Stimulated activated CD8-positive, alpha-beta memory T cell treated with anti-CD3 and anti-CD28 coated beads, Interleukin-15, amount 100 ng/mL, for 1 hour (primary cell): ENCODE results near the gene MEG3.

ENCODE experiments used
- DNase-seq: peaks from one replicate; pipeline ENCODE4 v3.0.0-alpha.2; 2020; ENCODE audit warnings: low read depth

Gene MEG3

DNA sequence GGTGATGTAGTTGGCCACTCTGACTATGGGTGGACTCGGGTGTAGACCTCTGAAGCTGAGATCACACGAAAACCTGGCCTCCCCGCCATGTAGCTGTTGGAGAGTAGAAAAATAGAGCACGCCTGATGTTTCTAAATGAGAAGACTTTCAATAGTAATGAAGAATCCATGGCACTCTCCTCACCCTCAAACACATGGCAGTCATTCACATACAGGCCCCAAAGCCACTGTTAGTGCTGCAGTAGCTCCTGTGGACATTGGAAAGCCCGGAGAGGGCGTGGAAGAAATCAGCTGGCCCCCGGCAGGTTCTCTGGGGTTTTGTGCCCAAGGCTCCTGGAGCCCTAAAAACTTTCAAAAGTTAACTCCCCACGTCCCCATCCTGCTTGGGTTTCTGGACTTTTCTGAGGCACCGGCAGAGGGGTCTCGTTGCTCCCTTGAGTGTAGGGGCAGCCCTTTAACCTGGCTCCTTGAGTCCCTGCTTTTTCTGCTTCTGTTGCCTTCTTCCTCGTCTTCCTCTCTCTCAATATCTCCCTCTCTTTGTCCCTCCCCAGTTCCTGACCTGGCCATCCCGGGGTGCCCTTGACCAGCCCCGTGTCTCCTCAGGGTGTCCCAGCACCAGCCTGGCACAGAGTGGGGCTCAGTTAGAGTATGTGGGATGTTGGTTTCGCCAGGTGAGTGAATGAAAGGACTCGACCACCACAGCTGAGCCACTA is 8.3 kb downstream of the MEG3 start:
- no peak for DNase-seq

DNA sequence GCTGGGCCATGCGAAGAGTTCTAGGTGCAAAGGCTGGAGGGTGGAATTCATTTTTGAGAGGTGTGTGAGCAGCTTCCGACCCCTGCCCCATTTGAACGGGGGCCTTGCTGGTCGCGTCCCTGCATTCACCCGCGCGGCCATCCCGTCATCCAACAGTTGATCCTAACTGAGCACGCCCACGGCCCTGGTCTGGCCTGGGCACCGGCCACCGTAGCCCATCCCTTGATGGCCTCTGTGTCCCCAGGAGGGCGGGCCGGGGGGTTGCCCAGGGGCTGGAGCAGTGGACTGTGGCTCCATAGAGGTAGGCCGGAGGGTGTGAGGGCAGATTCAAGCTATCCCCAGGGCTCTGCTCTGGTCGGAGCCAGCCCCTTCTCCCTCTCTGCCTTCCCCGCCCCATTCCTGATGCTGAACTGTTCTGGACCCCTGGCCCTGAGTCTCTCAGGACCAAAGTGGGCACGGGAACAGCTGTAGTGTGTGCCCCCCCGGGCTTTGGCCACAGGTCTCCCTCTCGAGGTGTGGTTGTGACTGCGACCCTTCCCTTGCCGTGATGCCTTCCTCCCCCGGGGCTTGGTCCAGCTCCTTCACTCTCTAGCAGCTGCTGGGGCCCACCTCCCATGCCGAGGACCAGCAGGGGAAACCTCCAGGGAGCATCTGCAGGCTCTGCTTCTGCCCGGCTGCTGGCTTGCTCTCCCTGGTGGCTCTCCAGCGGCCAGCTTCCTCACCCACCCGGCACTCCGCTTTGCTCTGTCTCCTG is 9.1 kb downstream of the MEG3 start:
- DNase-seq, result no peak

DNA sequence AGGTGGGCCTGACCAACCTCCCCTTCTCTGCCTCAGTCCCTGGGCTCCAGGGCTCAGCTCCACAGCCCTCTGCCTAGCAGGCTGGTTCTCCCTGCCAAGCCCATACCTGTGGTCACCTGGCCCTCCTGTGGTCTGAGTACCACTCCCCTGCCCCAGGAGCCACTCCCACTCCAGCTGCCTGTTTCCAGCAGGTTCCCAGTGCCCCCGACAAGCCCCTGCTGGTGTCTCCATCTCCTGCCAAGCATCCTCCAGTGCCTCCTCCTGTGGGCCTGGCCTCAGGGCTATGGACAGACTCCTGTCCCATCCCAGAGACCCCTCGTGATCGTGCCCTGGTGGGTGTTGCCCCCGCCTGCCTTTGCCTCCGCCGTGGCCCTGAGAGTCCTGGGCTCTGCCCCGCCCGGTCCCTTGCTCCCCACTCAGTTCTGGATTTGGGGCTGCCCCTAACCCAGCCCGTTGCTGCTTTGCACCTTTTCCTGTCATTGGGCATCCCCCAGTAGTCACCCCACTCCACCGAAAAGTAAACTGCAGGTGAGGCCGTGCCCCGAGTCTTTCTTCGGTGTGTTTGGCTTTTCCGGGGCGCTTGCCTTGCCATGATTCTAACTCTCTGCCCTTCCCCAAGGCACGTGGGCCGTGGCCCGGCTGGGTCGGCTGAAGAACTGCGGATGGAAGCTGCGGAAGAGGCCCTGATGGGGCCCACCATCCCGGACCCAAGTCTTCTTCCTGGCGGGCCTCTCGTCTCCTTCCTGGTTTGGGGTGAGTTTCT is 9.8 kb downstream of the MEG3 start:
- no peak for DNase-seq

DNA sequence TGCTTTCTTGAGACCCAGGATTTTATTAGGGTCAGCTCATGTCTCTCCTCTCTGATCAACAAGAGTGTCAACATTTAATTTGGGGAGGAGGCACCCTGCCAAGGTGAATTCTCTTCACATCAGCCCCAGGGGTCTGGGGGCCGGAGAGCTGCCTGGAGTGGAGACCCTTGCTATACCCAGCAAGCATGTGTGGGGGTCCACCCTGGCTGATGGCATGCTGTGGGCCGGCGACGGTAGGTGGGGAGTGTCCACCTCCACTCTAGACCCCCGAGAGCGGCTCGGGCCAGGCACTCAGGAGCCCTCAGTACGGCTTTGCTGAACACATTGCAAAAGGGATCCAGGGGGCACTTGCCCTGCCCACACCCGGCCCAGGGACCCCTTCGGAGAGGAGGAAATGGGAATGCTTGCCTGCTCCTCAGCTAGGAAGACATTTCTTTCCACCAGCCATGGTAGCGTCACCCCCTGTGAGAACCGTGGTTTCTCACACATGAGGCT is 10.4 kb downstream of the MEG3 start:
- no peak for DNase-seq

DNA sequence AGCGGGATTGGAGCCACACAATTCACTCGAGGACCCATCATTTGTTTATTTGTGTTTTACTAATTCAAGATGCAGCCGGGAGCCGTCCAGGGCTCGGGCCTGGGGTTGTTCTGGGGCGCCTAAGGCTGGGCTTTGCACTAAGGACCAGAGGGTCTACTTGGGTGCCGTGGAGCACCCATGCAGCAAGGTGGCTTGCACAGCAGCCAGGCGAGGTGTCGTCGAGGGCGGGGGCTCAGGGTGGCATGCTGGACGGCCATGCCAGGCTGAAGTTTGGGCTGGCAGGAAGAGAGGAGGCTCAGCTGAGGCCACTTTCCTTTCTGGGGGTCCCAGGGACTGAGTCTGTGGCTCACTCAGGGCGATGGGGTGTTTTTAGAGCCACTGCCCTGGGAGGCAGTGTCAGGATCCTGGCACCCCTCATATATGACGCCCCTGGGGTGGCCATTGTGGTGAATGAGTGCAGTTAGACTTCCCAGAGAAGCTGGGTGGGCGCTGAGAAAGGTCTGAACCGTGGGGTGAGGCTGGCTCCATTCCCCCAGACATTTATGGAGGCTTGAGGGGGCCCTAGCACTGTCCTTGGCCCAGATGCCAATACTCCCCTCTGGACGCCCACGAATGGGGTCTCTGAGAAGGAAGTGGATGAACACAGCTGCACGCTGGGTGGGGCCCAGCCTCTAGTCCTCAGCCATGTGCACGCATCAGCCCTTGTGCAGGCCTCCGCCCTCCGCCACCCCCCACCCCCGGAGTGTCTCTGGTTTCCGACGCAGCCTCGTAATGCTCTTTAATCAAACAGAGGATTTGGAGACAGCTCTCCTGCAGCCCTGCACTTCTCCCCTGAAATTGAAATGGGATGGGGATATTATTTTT is 11.3 kb downstream of the MEG3 start:
- DNase-seq, result no peak

DNA sequence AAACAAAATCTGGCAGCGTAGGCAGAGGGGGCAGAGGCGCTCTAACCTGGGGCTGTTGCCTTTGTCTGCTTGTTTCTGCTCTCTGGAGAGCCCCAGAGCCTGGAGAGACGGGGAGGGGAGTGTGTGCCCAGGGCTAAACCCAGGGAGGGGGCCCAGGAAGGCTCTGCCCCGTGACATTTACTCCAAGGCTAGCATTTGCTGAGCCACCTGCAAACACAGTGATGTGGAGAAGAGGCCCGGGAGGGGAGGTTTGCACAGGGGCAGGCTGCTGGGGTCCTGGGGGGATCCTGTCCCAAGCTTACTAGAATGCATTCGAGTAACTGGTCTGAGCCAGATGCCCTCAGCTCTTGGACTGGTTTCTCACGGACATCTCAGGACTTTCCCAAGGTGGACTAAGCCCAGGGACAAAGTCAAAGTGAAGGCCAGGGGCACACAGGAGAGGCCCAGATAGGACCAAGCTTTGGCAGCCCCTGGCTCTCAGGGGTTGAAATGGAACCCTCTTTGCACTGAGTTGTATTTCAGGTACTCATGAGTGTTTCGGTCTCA is 12.0 kb downstream of the MEG3 start:
- DNase-seq, result no peak

DNA sequence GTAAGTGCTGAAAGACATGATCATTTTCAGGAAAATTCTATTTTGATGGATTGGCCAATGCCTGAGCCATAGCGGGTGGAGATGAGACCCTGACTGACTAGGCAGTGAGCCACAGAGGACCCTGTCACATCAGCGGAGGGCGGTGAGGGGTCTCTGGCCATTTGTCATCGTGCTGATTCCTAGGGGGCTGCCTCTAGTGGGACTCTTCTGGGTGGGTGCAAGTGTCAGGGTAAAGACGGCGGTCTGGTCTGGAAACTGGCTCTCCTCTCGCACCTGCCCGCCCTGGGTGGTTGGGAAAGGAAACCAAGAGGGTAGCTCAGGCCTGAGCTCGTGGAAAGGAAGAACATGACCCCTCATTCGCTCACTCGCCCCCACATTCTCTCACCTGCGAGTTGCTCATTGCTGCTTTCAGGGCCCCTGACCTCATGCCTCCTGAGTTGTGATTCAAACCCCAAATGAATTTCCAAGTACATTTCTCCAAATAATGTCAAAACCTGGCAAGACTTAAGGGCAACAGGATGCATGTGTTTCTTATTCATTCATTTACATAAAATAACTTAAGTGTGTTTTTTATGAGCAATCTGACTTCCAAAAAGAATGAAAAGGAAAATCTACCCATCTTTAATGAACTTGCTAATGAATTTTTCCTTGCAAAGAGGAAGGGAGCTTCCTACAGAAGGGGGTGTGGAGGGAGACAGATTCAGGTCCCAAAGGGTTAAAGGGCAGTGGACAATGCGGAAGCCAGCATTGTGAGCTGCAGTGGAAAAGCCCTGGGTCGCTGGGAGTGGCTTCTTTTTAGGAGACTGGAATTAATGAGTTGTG is 12.8 kb downstream of the MEG3 start:
- no peak for DNase-seq

DNA sequence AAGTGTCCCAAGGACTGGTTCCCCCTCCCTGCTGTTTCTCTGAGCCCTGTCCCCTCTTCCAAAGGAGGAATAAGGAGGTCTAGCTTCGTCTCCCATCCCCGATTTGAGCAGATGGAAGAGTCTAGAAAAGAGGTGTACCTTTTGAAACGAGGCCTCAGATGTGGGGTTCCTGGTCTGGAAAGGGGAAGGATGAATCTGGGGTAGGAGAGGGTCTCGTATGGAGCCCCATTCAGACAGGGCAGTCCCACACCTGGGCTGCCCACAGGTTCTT is 13.3 kb downstream of the MEG3 start:
- DNase-seq, result no peak

DNA sequence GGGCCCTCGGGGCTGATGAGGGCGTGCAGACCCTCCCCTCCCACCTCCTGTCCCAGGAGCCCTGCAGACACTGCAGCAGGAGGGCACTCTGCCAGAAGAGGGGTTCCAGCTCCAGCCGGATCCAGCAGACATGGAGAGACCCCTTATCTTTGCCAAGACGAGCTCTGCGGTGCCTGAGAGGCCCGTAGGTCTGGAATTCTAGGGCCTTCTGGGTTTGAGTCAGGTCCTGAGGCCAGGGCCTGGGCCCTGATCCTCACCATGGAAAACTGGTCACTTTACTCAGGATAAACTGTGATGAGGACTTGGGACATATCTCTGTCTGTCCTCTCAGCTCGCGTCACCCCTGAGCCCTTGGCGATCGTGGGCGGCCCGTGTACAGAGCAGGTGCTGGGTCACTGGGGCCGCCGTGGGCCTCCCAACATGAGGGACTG is 13.8 kb downstream of the MEG3 start:
- no peak for DNase-seq

DNA sequence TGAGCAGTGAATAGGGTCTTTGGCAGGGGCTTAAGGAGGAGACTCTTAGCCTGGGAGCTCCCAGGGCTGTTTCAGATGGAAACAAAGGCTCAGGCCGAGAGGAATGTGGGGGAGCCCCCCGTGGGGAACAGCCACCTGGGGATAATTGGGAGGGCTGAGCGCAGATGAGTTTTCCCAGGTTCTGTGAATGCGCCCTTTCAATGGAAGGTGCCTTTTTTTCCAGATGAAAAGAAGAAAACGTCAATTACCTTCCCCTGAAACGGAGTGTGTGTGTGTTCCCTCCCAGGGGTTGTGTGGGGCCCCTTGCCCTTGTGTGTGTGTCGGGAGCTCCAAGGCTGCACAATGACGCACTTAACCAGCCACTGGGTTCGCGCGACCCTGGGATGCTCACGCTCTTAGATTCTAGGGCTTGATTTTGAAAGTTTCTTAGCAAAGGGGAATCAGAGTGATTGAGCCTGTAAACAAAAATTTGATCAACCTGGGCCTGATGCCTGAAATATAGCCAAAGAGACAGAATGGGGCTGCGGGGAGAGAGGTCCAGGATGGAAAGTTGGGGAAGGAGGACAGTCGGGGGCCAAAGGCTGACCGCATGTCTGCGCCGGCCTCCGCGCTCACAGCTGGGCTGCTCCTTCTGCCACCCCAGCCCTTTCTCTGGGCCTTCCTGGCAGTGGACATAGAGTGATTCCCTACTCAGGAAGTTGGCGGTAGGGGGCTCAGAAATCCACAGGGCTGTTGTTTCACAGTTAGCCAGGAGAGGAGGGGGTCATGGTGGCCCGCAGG is 14.6 kb downstream of the MEG3 start:
- DNase-seq, result no peak

DNA sequence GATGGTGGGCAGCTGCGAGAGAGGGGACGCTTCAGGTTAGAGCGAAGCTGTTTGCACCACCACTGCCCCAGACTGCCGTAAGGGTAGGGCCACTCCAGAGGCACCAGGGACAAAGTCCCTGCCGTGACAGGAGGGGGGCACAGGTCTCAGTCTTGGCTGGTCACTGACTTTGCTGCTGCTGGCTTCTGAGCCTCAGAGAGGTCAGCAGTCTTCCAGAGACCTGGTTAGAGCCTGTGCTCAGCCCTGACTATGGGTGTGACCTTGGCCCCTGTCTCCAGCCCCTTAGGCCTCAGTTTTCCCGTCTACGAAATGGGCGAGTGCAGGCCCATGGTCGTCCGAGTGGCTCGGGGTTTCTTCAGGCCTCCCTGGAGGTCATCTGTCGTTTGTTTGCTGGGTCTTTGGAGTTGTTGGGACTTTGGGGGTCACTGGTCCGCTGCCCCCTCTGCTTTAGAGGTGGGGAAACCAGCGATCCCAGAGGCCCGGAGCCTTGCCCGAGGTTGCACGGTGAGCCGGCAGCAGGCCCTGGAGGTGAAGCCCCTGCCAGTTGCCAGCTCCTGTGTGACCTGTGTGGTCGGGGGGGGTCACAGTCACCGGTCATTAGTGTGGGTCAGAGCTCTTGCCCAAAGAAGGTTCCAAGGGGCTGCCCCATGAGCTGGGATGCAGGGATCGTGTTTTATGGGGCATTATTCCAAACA is 15.3 kb downstream of the MEG3 start:
- no peak for DNase-seq

DNA sequence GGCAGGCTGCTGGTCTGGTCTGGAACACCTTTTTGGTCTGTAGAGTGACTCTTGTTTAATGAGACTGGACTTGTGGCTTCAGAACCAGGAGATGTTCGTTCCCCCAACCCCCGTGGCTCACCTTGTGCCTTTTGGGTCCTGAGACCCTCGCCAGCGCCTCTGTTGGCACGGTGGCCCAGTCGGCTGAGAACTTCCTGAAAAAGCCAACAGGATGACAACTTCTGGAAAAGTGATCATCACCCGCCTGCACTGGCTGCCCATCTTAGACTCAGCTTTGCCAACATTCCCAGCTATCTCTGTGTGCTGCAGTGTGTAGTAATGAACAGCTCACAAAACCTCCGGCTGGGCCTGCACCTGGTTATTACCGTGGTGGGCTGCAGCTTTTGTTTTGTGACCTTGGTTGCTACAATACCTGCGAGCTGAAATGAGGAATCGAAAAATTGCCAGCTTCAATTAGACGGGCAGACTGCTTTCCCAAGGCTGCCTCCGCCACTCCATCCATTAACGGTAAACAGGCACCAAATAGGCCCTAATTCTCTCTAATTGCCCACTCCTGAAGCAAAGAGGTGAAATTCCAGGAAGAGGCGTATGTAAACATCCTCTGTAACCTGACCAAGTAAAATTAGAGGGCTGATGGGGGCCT is 16.0 kb downstream of the MEG3 start:
- DNase-seq, result no peak

DNA sequence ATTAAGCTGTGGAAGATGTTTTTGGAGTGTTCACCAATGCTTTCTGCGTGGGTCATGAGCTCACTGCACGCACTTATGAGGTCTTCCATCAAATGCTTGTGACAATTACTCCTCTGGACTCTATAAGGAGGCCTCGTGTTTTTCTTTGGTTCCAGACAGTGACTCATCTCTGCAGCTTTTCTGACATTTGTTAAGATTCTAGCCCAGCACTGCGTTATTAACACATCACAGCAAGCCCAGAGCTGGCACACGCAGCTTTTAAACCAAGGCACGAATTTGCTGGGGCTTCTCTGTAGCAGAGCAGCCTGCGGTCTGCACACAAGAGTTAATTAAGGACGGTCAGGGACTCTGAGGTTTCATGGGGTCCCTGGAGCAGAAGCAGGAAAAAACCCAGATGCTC is 16.9 kb downstream of the MEG3 start:
- no peak for DNase-seq

DNA sequence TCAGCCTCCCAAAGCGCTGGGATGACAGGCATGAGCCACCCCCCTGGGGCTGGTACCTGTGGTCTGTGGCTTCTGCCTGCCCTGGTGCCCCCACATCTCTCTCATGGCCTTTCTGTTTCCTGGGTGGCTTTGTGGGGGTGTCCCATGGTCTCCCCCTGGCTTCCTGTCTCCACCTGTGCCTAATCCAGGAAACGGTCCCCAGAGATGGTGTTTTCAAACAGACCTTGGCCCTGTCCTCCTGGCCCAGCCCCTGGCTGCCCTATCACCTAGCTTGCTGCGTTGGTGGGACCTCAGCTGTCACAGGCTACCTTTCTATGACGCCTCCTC is 18.1 kb downstream of the MEG3 start:
- no peak for DNase-seq

DNA sequence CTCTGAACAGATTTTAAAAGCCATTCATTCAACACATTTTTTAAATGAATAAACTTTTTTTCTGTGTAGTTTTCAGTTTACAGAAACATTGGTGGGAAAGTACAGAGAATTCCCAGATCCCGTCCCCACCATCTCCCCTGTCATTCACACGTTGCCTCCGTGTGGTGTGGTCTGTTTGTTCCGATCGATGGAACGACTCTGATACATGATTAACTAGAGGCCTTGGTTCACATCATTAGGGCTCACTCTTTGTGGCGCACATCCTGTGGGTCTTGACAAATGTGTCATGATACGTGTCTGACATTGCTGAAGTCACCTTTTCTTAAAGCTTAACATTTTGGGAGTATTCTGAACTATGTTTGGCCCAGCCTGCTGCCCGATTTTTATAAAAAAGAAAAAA is 18.5 kb downstream of the MEG3 start:
- DNase-seq, result no peak

DNA sequence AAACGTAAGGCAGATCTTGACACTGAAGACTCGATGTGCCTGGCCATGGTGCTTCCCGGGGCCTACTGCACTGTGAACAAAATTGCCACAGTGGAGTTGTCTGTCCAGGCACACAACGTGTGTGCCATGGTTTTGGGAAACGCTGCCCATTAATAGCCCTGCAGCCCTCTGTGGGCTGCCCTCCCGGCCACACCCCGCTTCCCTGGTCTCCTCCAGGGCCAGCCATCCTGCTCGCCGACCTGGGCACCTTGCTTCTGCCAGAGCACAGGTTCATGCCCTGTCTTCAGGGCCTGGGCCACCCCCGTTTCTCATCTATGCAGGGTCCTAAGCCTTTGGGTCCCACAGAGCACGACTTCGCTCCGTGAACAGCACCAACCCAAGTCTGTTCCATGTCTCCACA is 18.9 kb downstream of the MEG3 start:
- DNase-seq, result no peak

DNA sequence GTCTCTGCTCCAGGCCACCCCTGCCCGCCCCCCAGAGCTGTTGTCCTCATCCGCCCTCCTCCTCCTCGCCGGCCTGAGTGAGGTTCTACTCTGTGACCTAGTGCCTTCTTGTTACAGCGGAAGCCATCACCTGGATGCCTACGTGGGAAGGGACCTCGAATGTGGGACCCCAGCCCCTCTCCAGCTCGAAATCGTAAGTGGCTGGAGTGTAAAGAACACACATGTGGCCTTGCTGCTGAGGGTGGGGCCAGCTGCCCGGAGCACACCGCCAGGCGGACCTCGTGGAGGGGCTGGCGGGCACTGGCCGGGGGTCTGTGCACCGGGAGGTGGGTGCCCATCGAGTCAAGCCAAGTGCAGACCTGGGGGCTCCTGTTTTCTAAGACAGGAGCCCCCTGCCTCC is 19.4 kb downstream of the MEG3 start:
- DNase-seq, result no peak

DNA sequence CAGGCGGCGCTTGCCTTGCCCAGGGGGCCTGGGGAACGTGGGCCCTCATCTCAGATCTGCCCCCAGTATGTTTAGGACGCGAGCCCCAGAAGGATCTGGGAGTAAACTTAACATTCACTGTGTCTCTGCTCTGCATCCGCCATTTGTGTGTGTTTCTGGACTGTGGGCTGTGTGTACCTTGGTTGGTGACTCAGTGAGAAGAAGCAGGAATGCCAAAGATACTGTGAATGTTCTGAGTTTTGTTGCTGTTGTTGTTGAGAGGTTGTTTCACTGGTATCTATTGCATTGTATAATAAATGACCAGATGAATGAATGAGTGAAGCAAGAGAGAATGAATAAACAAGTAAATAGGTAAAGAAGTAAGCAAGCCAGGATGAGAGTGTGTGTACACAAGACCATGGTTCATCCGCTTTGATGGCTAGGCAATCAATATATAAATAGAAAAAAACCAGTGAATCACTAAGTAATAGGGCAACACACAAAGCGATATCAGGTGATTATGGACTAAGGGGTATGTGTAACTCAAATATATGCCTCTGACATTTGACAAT is 20.5 kb downstream of the MEG3 start:
- no peak for DNase-seq
